ENCODE results near the gene TOP1. TPM values are rescaled to one million over a fixed set of nuclear protein-coding genes. Genes with fewer than 3 reads are reported as not detected.

Gene TOP1
- total RNA-seq, 4 donors from 2014 or later, result 9.4 to 13.6 (median 12.2) TPM

- DNase-seq (no peak), ATAC-seq (no peak)
- Histone ChIP-seq H3K9me3 (no peaks in the 10 kb centered on the region), H3K27me3 (no peaks in the 10 kb centered on the region), H3K4me3 (no peak overlapping the region), H3K36me3 (no peaks in the 10 kb centered on the region), H3K27ac (no peak overlapping the region), H3K4me1 (peaks cover 61 to 84% of the 10 kb centered on the region in 2 donors)
- no peak for TF ChIP-seq POLR2A (IDR thresholded peaks at IDR 0.05)
- TF ChIP-seq CTCF (IDR thresholded peaks at IDR 0.05 in 4 of 5, conservative IDR thresholded peaks at IDR 0.05 in 1 of 5), result no peak
- in situ Hi-C loops (cut with MboI; ENCODE audit: low sequenced_read_pairs in 4 of 4) (no loop called here), intact Hi-C loops (cut with DNase I; ENCODE audit: low total_unique reads) (no loop called here)
Observed at GRCh38 chr20:41044409-41045062, 15.9 kb downstream of the TOP1 start.

GRCh38 chr20:41045671-41046070 is 17.0 kb downstream of the TOP1 start:
- no peaks in the 10 kb centered on the region for H3K36me3 ChIP-seq
- peaks cover 72 to 90% of the 10 kb centered on the region in 2 donors for H3K4me1 ChIP-seq
- in situ Hi-C loops (cut with MboI; ENCODE audit: low sequenced_read_pairs in 4 of 4), result no loop called here
- H3K9me3 ChIP-seq, result no peaks in the 10 kb centered on the region
- ATAC-seq (no peak), DNase-seq (no peak)
- no peak overlapping the region for H3K4me3 ChIP-seq
- intact Hi-C loops (cut with DNase I; ENCODE audit: low total_unique reads), result no loop called here
- H3K27ac ChIP-seq, result no peak overlapping the region
- no peaks in the 10 kb centered on the region for H3K27me3 ChIP-seq
- TF ChIP-seq CTCF (IDR thresholded peaks at IDR 0.05 in 4 of 5, conservative IDR thresholded peaks at IDR 0.05 in 1 of 5) (no peak), POLR2A (IDR thresholded peaks at IDR 0.05) (no peak)

- H3K4me1 ChIP-seq, result peaks cover 77 to 92% of the 10 kb centered on the region in 2 donors
Observed at GRCh38 chr20:41046716-41047115, 18.1 kb downstream of the TOP1 start.

GRCh38 chr20:41047279-41047974 is 18.8 kb downstream of the TOP1 start:
- Histone ChIP-seq H3K4me3 (peak overlapping the region in 3 of 4 donors; percentile 21 to 47 (median 28)), H3K4me1 (peaks cover 79 to 92% of the 10 kb centered on the region in 2 donors)
- ATAC-seq, result no peak

More at GRCh38 chr20:41046716-41047115, 18.1 kb downstream of the TOP1 start:
- intact Hi-C loops (cut with DNase I; ENCODE audit: low total_unique reads), result no loop called here
- Histone ChIP-seq H3K36me3 (no peaks in the 10 kb centered on the region), H3K27me3 (no peaks in the 10 kb centered on the region), H3K9me3 (no peaks in the 10 kb centered on the region), H3K4me3 (no peak overlapping the region), H3K27ac (peak overlapping the region in 1 of 4 donors; percentile 66)
- TF ChIP-seq POLR2A (IDR thresholded peaks at IDR 0.05), result no peak
- no peak for TF ChIP-seq CTCF (IDR thresholded peaks at IDR 0.05 in 4 of 5, conservative IDR thresholded peaks at IDR 0.05 in 1 of 5)
- no peak for DNase-seq
- ATAC-seq, result no peak
- in situ Hi-C loops (cut with MboI; ENCODE audit: low sequenced_read_pairs in 4 of 4), result no loop called here

More at GRCh38 chr20:41047279-41047974, 18.8 kb downstream of the TOP1 start:
- intact Hi-C loops (cut with DNase I; ENCODE audit: low total_unique reads), result no loop called here
- in situ Hi-C loops (cut with MboI; ENCODE audit: low sequenced_read_pairs in 4 of 4), result no loop called here
- Histone ChIP-seq H3K27ac (peak overlapping the region in 3 of 4 donors; percentile 49 to 66 (median 57)), H3K27me3 (no peaks in the 10 kb centered on the region), H3K9me3 (no peaks in the 10 kb centered on the region), H3K36me3 (no peaks in the 10 kb centered on the region)
- no peak for TF ChIP-seq POLR2A (IDR thresholded peaks at IDR 0.05)
- TF ChIP-seq CTCF (IDR thresholded peaks at IDR 0.05 in 4 of 5, conservative IDR thresholded peaks at IDR 0.05 in 1 of 5), result no peak
- DNase-seq, result no peak
